Transverse colon (tissue), 3 donors: ENCODE results near the gene TPRKB.

ENCODE experiments used
- POLR2A ChIP-seq: fragments of 450-650 bp; IDR thresholded peaks from one replicate; pipeline ENCODE4 v1.6.1; 2016; ENCODE audit warnings: antibody characterized with exemption, mild to moderate bottlenecking, moderate library complexity
- TF ChIP-seq, protein P1 (sequence below), 5 experiments: fragments of 200-600 bp in 3 of 5; fragments of 450-650 bp in 2 of 5; sonication (generic) in 3 of 5; IDR thresholded peaks; 1 replicate in 2 of 5; 2 replicates in 3 of 5; pipeline ENCODE4 v1.5.1; 2016 to 2017; ENCODE audit warnings: antibody characterized with exemption in 5 of 5, inconsistent platforms in 3 of 5, mild to moderate bottlenecking in 2 of 5, moderate library complexity in 1 of 5

DNA sequence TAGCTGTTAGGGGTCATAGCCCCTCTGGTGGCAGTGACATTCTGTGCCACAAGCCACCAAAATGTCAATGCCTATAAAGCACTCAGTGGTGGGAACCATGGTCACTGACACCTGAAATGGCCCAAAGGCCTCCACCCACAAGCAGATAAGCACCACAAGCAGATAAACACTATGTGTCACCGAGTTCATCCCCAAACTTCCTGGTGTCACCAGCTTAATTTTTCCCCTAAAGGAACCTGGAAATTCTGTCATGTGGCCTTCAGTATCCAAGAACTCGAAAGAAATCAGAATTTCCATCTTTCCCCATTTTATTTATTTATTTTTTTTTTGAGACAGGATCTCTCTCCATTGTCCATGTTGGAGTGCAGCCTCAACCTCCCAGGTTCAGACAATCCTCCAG lies 3.6 kb upstream of the TPRKB start:
- no peak for TF ChIP-seq POLR2A
- TF ChIP-seq, protein P1, sequence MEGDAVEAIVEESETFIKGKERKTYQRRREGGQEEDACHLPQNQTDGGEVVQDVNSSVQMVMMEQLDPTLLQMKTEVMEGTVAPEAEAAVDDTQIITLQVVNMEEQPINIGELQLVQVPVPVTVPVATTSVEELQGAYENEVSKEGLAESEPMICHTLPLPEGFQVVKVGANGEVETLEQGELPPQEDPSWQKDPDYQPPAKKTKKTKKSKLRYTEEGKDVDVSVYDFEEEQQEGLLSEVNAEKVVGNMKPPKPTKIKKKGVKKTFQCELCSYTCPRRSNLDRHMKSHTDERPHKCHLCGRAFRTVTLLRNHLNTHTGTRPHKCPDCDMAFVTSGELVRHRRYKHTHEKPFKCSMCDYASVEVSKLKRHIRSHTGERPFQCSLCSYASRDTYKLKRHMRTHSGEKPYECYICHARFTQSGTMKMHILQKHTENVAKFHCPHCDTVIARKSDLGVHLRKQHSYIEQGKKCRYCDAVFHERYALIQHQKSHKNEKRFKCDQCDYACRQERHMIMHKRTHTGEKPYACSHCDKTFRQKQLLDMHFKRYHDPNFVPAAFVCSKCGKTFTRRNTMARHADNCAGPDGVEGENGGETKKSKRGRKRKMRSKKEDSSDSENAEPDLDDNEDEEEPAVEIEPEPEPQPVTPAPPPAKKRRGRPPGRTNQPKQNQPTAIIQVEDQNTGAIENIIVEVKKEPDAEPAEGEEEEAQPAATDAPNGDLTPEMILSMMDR (IDR thresholded peaks at IDR 0.05), result no peak
